ENCODE data around the gene GJB6.
"Not testable (repeated sequence)": the region's sequence is repeated elsewhere in the genome, so short reads cannot be mapped to it uniquely, and the experiment has no call there.

Gene GJB6

GRCh38 chr13:20231839-20232555, at the start of gene GJB6:
Gene GJB6 (minus strand): TSS chr13:20232319. CDS start chr13:20223480, 8,839 bp downstream.
- peak in 1 of 2 donors; percentile 3 for DNase-seq

DNA sequence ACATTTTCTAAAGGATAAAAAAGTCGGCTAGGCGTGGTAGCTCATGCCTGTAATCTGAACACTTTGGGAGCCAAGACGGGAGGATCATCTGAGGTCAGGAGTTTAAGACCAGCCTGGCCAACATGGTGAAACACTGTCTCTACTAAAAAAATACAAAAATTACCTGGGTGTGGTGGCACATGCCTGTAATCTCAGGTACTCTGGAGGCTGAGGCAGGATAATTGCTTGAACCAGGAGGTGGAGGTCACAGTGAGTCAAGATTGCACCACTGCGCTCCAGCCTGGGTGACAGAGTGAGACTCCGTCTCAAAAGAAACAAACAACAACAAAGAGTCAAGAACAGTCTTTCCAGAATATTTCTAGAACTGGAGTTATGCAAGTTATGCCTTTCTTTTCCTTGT, 44.8 kb upstream of the GJB6 start:
- not testable (repeated sequence) for DNase-seq

- no peak for DNase-seq
Measured at GRCh38 chr13:20274466-20274865, 42.3 kb upstream of the GJB6 start.

DNA sequence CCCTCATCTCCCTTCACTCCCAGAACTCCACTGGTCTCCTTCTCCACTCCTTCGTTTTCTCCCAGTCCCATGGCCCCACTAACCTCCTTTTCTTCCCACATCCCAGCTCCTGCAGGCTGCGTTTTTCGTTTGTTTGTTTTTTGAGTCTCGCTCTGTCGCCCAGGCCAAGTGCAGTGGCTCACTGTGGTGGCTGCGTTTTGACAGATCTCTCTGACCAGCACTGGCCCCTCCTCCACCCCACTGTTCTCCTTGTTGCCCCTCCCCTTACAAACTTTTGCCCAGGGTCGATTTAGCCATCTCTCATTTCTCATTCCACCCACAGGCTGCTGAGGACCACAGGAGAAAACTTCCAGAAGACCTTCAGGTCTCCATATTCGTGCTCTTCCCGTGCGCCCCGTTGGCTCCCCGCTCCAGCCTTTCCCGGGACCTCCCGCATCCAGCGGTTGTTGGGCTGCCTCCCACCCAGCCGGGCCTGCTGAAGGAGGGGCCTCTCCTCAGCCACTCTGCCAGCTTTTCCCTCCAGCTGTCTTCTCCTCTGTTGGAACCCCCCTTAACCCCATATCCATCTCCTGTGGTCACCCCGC, 40.6 kb upstream of the GJB6 start:
- DNase-seq: no peak

- no peak for DNase-seq
Measured at GRCh38 chr13:20272104-20272503, 40.0 kb upstream of the GJB6 start.

- no peak for DNase-seq
Measured at GRCh38 chr13:20271441-20271840, 39.3 kb upstream of the GJB6 start.

DNA sequence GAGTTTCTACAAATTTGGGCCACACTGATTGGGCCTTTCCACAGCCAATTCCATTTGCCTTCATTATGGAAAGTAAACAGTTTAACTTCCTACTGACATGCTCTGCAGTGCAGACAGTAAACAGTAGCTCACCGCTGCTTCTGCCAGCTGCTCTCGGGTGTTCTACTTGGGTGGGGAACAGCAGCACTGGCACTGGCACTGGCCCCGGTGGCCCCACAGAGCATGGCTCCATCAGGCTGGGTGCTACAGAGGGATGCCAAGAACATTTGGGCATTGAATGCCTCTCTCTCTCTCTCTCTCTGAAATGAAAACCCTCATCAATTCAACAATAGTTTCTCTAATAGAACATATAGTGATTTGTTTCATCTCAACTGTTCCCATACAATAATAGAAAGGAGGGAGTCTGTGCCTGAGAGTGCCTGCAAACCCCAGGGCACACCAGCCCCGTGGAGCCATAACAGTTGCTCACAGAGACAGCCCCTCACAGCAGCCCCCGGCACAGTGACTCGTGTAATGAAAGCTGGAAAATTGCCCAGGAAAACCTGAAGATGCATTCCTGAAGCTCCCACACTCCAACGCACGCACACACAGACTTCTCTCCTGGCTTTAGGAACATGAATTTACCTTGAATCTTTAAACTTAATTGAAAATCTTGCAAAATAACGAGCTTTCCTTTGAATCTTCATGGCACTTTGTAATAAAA, 38.2 kb upstream of the GJB6 start:
- DNase-seq: no peak

- DNase-seq: no peak
Measured at GRCh38 chr13:20264271-20265018, 32.3 kb upstream of the GJB6 start.

- DNase-seq: no peak
Measured at GRCh38 chr13:20263393-20264044, 31.4 kb upstream of the GJB6 start.

DNA sequence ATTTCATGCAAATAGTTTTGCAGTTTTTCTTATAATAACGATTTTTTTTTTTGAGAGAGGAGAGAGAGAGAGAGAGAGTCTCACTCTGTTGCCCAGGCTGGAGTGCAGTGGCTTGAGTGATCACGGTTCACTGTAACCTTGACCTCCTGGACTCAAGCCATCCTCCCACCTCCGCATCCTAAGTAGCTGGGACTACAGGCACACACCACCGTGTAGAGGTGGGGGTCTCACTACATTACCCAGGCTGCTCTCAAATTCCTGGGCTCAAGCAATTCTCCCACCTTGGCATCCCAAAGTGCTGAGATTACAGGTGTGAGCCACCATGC, 26.8 kb upstream of the GJB6 start:
- DNase-seq: no peak

DNA sequence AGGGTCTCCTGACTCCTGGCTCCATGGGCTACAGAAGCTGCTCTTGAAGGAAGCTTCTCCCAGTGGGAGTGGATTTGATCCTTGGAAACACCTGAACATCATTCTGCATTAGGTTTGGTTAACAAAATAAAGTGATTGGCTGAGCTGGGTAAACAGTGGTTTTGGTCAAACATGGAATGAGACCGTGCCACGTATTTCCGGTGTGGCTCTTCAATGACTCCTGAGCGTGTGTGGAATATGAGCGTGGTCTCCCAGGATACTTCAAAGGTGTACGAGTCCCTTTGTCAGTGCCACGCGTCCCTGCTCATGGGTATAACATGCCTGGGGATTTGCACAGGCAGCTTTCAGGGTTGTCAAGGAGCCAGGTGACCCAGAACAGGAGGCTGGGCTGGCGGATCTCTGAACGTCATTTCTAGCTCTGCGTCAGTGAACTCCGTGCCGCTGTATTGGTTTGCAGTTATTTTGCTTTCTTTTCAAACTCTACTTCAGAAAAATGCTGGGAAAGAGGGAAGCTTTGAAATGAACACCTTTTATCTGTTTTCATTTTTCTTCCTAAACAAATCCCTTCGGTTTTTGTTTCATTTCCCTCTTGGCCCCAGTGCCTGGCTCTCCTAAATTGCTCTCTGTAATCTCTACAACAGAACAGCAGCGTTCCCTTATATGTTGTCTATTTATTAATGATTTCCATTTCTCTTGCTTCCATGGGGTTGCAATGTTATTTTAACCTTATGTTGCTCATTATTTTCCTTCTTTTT, 26.3 kb upstream of the GJB6 start:
- DNase-seq: no peak

GRCh38 chr13:20254076-20254475, 22.0 kb upstream of the GJB6 start:
- DNase-seq: no peak

- no peak for DNase-seq
Measured at GRCh38 chr13:20249913-20250312, 17.8 kb upstream of the GJB6 start.

GRCh38 chr13:20247963-20248362, 15.8 kb upstream of the GJB6 start:
- DNase-seq: no peak

DNA sequence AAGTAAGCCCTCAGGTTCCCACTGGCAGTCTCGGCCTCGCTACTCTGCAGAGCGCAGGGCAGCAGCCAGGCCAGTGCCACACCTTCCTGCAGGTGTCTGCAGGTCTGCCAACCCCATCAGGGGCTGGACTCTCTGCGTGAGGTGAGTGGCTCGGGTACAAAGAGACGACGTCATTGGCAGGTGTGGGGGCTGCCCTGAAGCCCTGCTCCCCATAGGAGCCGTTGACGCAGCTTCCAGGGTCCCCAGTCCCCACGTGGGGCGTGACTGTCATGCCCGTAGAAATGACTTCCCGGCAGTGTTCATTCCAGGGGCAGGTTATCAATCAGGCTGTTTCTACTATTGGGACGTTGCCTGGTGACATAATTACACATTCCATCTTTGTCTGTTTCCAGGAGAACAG, 15.3 kb upstream of the GJB6 start:
- DNase-seq: no peak

- no peak for DNase-seq
Measured at GRCh38 chr13:20241593-20241992, 9.5 kb upstream of the GJB6 start.

- DNase-seq: no peak
Measured at GRCh38 chr13:20239748-20240147, 7.6 kb upstream of the GJB6 start.

- DNase-seq: no peak
Measured at GRCh38 chr13:20232556-20233277, 598 bp upstream of the GJB6 start.

- no peak for DNase-seq
Measured at GRCh38 chr13:20230913-20231838, 943 bp downstream of the GJB6 start.

DNA sequence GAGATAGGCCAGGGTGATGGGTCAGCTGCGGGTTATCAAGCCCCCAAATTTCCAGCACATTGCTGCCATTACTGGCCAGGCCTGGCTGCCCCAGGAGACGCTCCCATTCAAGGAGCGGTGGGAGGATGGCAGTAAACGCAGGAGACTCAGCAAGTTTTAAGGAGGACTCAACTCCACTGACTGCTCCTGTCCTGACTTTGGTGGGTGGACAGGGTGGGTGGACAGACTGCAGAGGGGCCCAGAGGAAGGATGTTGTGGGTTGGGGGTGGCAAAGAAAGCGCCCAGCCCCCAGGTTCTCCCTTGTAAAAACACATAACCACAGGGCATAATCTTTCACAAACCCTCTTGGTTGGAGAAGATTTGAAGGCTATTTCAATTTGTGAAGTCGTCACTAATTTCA, 4.4 kb downstream of the GJB6 start:
- no peak for DNase-seq

Data from inflammatory macrophage treated with lipopolysaccharide for 1 hour (primary cell).